Osteoblast (primary cell): ENCODE results near the gene HOXB1. TPM values are rescaled to one million over a fixed set of nuclear protein-coding genes. Genes with fewer than 3 reads are reported as not detected.

Source experiments
- DNase-seq: peaks from one replicate; pipeline ENCODE4 v3.0.0; 2011; ENCODE audit warnings: low spot score, mixed read lengths; ENCODE audit not compliant: insufficient read length; ENCODE audit errors: missing footprints
- H2AFZ ChIP-seq: 2 replicates; pipeline ENCODE4 v1.6.0; 2011; ENCODE audit warnings: mild to moderate bottlenecking, low read length
- H3K27ac ChIP-seq: 2 replicates; pipeline ENCODE4 v1.5.1; 2011; ENCODE audit warnings: mild to moderate bottlenecking, low read depth, low read length, moderate library complexity
- H3K27me3 ChIP-seq: 2 replicates; pipeline ENCODE4 v1.6.0; 2012; ENCODE audit warnings: mild to moderate bottlenecking, control low read depth, inconsistent platforms, low read length, moderate library complexity; ENCODE audit not compliant: insufficient read depth
- H3K36me3 ChIP-seq: 2 replicates; pipeline ENCODE4 v1.5.1; 2011; ENCODE audit warnings: mild to moderate bottlenecking, low read length, control low read depth, moderate library complexity; ENCODE audit not compliant: insufficient read depth
- H3K4me1 ChIP-seq: 2 replicates; pipeline ENCODE4 v1.5.1; 2011; ENCODE audit warnings: mild to moderate bottlenecking, low read length, control low read depth, moderate library complexity; ENCODE audit not compliant: insufficient read depth
- H3K4me2 ChIP-seq: 2 replicates; pipeline ENCODE4 v1.6.0; 2011; ENCODE audit warnings: mild to moderate bottlenecking, low read length; ENCODE audit not compliant: insufficient read depth
- H3K4me3 ChIP-seq: fragments of 200-600 bp; sonication (generic); 3 replicates; pipeline ENCODE4 v1.5.1; 2012; ENCODE audit warnings: mild to moderate bottlenecking, low read length, inconsistent platforms; ENCODE audit not compliant: insufficient read depth
- H3K79me2 ChIP-seq: 2 replicates; pipeline ENCODE4 v1.6.0; 2012; ENCODE audit warnings: mild to moderate bottlenecking, low read length, control low read depth, inconsistent platforms; ENCODE audit not compliant: insufficient read depth
- H3K9me3 ChIP-seq: 2 replicates; pipeline ENCODE4 v1.5.1; 2011; ENCODE audit warnings: low read depth, low read length, control low read depth
- H4K20me1 ChIP-seq: 2 replicates; pipeline ENCODE4 v1.6.0; 2012; ENCODE audit warnings: mild to moderate bottlenecking, low read length, control low read depth; ENCODE audit not compliant: insufficient read depth
- CTCF ChIP-seq: IDR thresholded peaks from 2 replicates; pipeline ENCODE4 v1.5.1; 2011; ENCODE audit warnings: mild to moderate bottlenecking, low read depth, low read length, moderate library complexity; ENCODE audit errors: extremely low read depth
- total RNA-seq: library from RNA; depleted of rRNA; stranded (reverse); fragments of >200 nt; gene quantifications from 2 replicates; pipeline ENCODE4 v1.2.3, GENCODE V29; 2012

Gene HOXB1
- total RNA-seq, 1 donor, result not detected

- Histone ChIP-seq H3K4me2 (no peak overlapping the region), H3K27me3 (peaks cover 83% of the 10 kb centered on the region), H3K9me3 (no peaks in the 10 kb centered on the region), H4K20me1 (no peaks in the 10 kb centered on the region), H3K36me3 (no peaks in the 10 kb centered on the region), H3K79me2 (no peaks in the 10 kb centered on the region), H3K27ac (no peak overlapping the region), H2AFZ (no peak overlapping the region), H3K4me3 (no peak overlapping the region), H3K4me1 (no peaks in the 10 kb centered on the region)
- no peak for DNase-seq
- no peak for TF ChIP-seq CTCF
Observed at GRCh38 chr17:48552466-48553189, 21.8 kb upstream of the HOXB1 start.

GRCh38 chr17:48551596-48552465 lies 21.0 kb upstream of the HOXB1 start:
- Histone ChIP-seq H3K79me2 (no peaks in the 10 kb centered on the region), H3K36me3 (no peaks in the 10 kb centered on the region), H4K20me1 (no peaks in the 10 kb centered on the region), H3K4me2 (no peak overlapping the region), H3K9me3 (no peaks in the 10 kb centered on the region), H3K4me1 (no peaks in the 10 kb centered on the region), H3K4me3 (no peak overlapping the region), H3K27ac (no peak overlapping the region), H2AFZ (no peak overlapping the region), H3K27me3 (peaks cover 83% of the 10 kb centered on the region)
- TF ChIP-seq CTCF, result no peak
- DNase-seq, result no peak

GRCh38 chr17:48551214-48551555 lies 20.4 kb upstream of the HOXB1 start:
- H3K79me2 ChIP-seq, result no peaks in the 10 kb centered on the region
- no peaks in the 10 kb centered on the region for H3K9me3 ChIP-seq
- TF ChIP-seq CTCF, result no peak
- H3K36me3 ChIP-seq, result no peaks in the 10 kb centered on the region
- H2AFZ ChIP-seq, result no peak overlapping the region
- H3K27me3 ChIP-seq, result peaks cover 84% of the 10 kb centered on the region
- DNase-seq, result no peak
- no peak overlapping the region for H3K4me2 ChIP-seq
- H3K27ac ChIP-seq, result no peak overlapping the region
- no peaks in the 10 kb centered on the region for H3K4me1 ChIP-seq
- no peaks in the 10 kb centered on the region for H4K20me1 ChIP-seq
- H3K4me3 ChIP-seq, result no peak overlapping the region
